ENCODE results near the gene PLEKHH2.

DNA sequence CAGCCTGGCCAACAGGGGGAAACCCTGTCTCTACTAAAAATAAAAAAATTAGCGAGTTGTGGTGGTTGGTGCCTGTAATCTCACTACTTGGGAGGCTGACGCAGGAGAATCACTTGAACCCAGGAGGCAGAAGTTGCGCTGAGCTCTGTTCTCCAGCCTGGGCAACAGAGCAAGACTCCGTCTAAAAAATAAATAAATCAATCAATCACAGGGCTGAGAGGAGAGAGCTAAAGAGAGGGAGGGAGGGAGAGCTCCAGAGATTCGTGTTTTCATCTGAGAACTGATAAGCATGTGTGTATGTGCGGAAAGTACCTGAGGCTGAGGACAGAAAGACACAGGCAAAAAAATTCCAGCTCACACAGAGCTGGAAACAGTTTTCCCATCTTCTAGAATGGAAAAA lies 99.6 kb downstream of the PLEKHH2 start:
- TF ChIP-seq ZC3H4 (CRISPR knock-in tag; IDR thresholded peaks at IDR 0.05; ENCODE audit: borderline replicate concordance) (no peak), MAFG (CRISPR knock-in tag; IDR thresholded peaks at IDR 0.05) (no peak), MYNN (CRISPR knock-in tag; IDR thresholded peaks at IDR 0.05; ENCODE audit: low read depth) (no peak), CTCF (CRISPR knock-in tag; IDR thresholded peaks at IDR 0.05) (no peak), ZNF569 (CRISPR knock-in tag; IDR thresholded peaks at IDR 0.05; ENCODE audit: borderline replicate concordance) (no peak)
